H1 (cell line): ENCODE measurements around the gene DDX49. TPM values are rescaled to one million over a fixed set of nuclear protein-coding genes. Genes with fewer than 3 reads are reported as not detected.

Experiments used
- BACH1 ChIP-seq: IDR thresholded peaks from 2 replicates; pipeline ENCODE4 v1.6.1; 2012; ENCODE audit warnings: low read length, improper control_type of control experiment
- BCL11A ChIP-seq, 2 experiments: IDR thresholded peaks; one replicate each; pipeline ENCODE4 v1.6.1; 2011; ENCODE audit warnings: low read depth in 2 of 2, low read length in 2 of 2, mild to moderate bottlenecking in 2 of 2
- GABPA ChIP-seq: IDR thresholded peaks from 2 replicates; pipeline ENCODE4 v1.6.1; 2011; ENCODE audit warnings: mild to moderate bottlenecking, low read length, moderate library complexity, borderline replicate concordance; ENCODE audit not compliant: insufficient read depth
- RNF2 ChIP-seq: fragments of 200-900, 300-1000 bp; sonication (generic); IDR thresholded peaks from 2 replicates; pipeline ENCODE4 v1.7.1; 2016; ENCODE audit warnings: borderline replicate concordance, low read depth, mild to moderate bottlenecking, antibody characterized with exemption, low read length; ENCODE audit not compliant: poor library complexity, severe bottlenecking; ENCODE audit errors: missing control alignments
- SAP30 ChIP-seq: fragments of 300-600 bp; sonication (generic); IDR thresholded peaks from 2 replicates; pipeline ENCODE4 v1.7.1; 2012; ENCODE audit warnings: low read length, moderate library complexity, mild to moderate bottlenecking, inconsistent platforms; ENCODE audit not compliant: insufficient read depth, insufficient replicate concordance
- SIN3A ChIP-seq, 2 experiments: IDR thresholded peaks in 1 of 2; conservative IDR thresholded peaks in 1 of 2; 2 replicates each; pipeline ENCODE4 v1.6.1; 2011 to 2012; ENCODE audit warnings: low read length in 2 of 2, improper control_type of control experiment in 1 of 2, low read depth in 1 of 2, mild to moderate bottlenecking in 1 of 2
- TBP ChIP-seq: IDR thresholded peaks from 2 replicates; pipeline ENCODE4 v1.6.1; 2011; ENCODE audit warnings: low read depth, low read length, improper control_type of control experiment
- polyA plus RNA-seq, 7 experiments: library from polyadenylated mRNA; depleted of rRNA in 3 of 7; stranded (reverse) in 5 of 7; unstranded in 2 of 7; fragments of >200 nt in 5 of 7; fragments of 200-250 nt in 2 of 7; gene quantifications; 1 replicate in 5 of 7; 2 replicates in 1 of 7; 4 replicates in 1 of 7; pipeline versions ENCODE4 v1.2.1 to v1.2.3, GENCODE V29; 2011 to 2013; ENCODE audit warnings: missing spikeins in 2 of 7, mixed read lengths in 2 of 7
- total RNA-seq: library from RNA; stranded (reverse); fragmentation: NEBNext Ultra II Directional; extraction: Animal tissue kit (Norgen Biotek cat#: 25700); gene quantifications from 2 replicates; pipeline ENCODE4 v1.2.1, GENCODE V29; 2021
- TF ChIP-seq, protein P1 (sequence below): fragments of 300-600 bp; sonication (generic); IDR thresholded peaks from 2 replicates; pipeline ENCODE4 v1.7.1; 2012; ENCODE audit warnings: low read length, moderate library complexity, mild to moderate bottlenecking, inconsistent platforms; ENCODE audit not compliant: insufficient replicate concordance
- TF ChIP-seq, protein P2 (sequence below): IDR thresholded peaks from 2 replicates; pipeline ENCODE4 v1.6.1; 2012; ENCODE audit warnings: inconsistent platforms

Gene DDX49
- total and polyA plus RNA-seq, 2 of the 8 experiments (the other 6 are each of a cell fraction or from before 2014, with no cell fraction given) = 41.3 to 46.5 TPM

DNA sequence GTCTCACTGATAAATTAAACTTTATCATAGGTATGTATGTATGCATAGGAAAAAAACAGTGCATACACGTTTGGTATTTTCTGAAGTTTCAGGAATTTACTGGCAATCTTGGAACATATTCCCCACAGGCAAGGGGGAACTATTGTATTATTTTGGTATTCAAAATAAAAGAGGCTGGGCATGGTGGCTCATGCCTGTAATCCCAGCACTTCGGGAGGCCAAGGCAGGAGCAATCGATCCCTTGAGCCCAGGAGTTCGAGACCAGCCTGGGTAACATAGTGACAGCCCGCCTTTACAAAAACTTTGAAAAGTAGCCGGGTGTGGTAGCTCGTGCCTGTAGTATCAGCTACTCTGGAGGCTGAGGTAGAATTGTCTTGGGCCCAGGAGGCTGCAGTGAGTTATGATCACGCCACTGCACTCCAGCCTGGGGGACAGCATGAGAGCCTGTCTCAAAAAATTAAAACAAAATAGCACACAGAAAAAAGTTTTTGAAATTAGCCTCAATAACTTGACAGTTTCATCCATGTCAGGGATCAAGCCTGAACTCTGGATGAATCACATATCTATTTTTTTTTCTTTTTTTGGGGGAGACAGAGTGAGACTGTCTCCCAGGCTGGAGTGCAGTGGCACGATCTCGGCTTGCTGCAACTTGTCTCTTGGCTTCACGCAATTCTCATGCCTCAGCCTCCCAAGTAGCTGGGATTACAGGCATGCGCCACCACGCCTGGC, 50.6 kb downstream of the DDX49 start (continued):
- TF ChIP-seq, protein P1, sequence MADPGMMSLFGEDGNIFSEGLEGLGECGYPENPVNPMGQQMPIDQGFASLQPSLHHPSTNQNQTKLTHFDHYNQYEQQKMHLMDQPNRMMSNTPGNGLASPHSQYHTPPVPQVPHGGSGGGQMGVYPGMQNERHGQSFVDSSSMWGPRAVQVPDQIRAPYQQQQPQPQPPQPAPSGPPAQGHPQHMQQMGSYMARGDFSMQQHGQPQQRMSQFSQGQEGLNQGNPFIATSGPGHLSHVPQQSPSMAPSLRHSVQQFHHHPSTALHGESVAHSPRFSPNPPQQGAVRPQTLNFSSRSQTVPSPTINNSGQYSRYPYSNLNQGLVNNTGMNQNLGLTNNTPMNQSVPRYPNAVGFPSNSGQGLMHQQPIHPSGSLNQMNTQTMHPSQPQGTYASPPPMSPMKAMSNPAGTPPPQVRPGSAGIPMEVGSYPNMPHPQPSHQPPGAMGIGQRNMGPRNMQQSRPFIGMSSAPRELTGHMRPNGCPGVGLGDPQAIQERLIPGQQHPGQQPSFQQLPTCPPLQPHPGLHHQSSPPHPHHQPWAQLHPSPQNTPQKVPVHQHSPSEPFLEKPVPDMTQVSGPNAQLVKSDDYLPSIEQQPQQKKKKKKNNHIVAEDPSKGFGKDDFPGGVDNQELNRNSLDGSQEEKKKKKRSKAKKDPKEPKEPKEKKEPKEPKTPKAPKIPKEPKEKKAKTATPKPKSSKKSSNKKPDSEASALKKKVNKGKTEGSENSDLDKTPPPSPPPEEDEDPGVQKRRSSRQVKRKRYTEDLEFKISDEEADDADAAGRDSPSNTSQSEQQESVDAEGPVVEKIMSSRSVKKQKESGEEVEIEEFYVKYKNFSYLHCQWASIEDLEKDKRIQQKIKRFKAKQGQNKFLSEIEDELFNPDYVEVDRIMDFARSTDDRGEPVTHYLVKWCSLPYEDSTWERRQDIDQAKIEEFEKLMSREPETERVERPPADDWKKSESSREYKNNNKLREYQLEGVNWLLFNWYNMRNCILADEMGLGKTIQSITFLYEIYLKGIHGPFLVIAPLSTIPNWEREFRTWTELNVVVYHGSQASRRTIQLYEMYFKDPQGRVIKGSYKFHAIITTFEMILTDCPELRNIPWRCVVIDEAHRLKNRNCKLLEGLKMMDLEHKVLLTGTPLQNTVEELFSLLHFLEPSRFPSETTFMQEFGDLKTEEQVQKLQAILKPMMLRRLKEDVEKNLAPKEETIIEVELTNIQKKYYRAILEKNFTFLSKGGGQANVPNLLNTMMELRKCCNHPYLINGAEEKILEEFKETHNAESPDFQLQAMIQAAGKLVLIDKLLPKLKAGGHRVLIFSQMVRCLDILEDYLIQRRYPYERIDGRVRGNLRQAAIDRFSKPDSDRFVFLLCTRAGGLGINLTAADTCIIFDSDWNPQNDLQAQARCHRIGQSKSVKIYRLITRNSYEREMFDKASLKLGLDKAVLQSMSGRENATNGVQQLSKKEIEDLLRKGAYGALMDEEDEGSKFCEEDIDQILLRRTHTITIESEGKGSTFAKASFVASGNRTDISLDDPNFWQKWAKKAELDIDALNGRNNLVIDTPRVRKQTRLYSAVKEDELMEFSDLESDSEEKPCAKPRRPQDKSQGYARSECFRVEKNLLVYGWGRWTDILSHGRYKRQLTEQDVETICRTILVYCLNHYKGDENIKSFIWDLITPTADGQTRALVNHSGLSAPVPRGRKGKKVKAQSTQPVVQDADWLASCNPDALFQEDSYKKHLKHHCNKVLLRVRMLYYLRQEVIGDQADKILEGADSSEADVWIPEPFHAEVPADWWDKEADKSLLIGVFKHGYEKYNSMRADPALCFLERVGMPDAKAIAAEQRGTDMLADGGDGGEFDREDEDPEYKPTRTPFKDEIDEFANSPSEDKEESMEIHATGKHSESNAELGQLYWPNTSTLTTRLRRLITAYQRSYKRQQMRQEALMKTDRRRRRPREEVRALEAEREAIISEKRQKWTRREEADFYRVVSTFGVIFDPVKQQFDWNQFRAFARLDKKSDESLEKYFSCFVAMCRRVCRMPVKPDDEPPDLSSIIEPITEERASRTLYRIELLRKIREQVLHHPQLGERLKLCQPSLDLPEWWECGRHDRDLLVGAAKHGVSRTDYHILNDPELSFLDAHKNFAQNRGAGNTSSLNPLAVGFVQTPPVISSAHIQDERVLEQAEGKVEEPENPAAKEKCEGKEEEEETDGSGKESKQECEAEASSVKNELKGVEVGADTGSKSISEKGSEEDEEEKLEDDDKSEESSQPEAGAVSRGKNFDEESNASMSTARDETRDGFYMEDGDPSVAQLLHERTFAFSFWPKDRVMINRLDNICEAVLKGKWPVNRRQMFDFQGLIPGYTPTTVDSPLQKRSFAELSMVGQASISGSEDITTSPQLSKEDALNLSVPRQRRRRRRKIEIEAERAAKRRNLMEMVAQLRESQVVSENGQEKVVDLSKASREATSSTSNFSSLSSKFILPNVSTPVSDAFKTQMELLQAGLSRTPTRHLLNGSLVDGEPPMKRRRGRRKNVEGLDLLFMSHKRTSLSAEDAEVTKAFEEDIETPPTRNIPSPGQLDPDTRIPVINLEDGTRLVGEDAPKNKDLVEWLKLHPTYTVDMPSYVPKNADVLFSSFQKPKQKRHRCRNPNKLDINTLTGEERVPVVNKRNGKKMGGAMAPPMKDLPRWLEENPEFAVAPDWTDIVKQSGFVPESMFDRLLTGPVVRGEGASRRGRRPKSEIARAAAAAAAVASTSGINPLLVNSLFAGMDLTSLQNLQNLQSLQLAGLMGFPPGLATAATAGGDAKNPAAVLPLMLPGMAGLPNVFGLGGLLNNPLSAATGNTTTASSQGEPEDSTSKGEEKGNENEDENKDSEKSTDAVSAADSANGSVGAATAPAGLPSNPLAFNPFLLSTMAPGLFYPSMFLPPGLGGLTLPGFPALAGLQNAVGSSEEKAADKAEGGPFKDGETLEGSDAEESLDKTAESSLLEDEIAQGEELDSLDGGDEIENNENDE = no peak
- TF ChIP-seq SIN3A (conservative IDR thresholded peaks at IDR 0.05 in 1 of 2, IDR thresholded peaks at IDR 0.05 in 1 of 2; ENCODE audit: low read depth in 1 of 2, low read length in 2 of 2) (no peak), SAP30 (no peak), BCL11A (IDR thresholded peaks at IDR 0.05; ENCODE audit: low read depth in 2 of 2, low read length in 2 of 2) (no peak), TBP (no peak), RNF2 (no peak), BACH1 (no peak), GABPA (no peak)
- TF ChIP-seq, protein P2, sequence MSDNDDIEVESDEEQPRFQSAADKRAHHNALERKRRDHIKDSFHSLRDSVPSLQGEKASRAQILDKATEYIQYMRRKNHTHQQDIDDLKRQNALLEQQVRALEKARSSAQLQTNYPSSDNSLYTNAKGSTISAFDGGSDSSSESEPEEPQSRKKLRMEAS = no peak
